HG03469 (cell line): Measurements from ENCODE around the gene INS.
"Not testable (repeated sequence)": the region's sequence is repeated elsewhere in the genome, so short reads cannot be mapped to it uniquely, and the experiment has no call there.

Experiments used
- ATAC-seq: cut with Tn5 transposase; IDR thresholded peaks from one replicate; pipeline ENCODE4 v1.9.1; 2021; ENCODE audit warnings: mild to moderate bottlenecking, moderate library complexity, moderate number of reproducible peaks; ENCODE audit not compliant: unreplicated experiment

Gene INS

DNA sequence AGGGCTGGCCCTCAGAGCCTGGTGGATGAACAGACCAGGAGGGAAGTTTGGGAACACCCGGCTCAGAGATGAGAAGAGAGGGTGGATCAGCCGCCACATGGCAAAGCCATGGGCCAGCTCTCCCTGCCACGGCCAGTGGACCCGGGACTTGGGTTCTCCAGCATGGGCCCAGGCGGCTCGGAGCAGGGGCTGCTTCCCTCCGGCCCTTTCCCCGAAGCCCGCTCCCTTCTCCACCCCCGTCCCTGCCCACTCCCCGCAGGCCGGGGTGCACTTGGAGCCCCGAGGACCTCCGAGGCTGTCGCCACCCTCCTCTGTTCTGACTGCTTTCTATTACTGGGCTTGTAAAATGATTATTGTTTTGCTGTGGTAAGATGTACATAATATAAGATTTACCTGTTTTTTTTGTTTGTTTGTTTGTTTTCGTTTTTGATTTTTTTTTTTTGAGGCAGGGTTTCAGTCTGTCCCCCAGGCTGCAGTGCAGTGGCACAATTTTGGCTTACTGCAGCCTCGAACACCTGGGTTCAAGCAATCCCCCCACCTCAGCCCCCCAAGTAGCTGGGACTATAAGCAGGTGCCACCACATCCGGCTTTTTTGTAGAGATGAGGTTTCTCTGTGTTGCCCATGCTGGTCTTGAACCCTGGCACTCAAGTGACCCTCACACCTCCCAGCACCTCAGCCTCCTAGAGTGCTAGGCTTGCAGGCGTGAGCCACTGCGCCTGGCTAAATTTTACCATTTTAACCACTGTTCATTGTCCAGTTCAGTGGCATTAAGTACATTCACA lies 21.9 kb upstream of the INS start:
- ATAC-seq: no peak

DNA sequence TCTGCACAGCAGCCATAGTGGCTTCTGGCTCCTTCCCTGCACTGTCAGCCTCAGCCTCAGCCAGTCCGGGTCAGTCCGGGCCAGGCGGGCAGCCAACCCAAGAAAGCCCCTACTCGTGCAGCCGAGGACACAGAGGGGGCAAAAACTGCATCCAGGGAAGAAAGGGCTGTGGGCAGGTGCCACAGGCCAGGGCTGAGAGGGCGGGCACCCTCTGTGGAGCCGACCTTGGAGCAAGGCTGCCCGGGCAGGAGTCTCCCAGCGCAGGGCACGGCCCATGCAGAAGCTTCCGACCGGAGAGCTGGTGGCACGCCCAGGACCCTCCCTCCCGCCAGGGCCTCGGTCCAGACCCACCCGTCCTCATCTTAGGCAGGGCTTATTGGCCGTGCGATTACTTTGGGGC lies 21.1 kb upstream of the INS start:
- ATAC-seq: no peak

DNA sequence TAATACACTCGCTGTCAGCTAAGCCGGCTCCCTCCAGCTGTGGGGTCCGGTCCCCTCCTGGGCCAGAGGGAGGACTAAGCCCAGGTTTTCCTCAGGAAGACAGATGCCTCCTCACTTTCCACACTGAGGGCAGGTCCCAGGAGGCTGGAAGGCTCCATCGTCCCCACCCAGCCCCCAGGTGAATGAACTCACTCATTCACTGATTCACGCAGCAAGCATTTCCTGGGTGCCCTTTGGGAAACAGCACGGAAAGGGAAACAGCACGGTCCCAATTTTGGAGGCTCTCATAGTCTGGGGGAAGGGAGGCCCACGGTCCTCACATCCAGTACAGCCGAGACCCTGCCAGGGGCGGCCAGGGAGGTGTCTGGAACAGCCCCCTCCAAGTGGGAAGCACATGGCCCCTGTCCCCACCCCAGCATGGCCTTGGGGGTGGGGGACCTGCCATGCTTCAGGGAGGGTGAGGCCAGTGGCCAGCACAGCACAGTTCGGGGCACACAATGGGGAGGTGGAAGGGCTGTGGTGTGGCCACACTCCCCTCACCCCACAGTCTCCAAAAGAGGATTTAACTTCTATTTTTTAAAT lies 19.9 kb upstream of the INS start:
- no peak for ATAC-seq

DNA sequence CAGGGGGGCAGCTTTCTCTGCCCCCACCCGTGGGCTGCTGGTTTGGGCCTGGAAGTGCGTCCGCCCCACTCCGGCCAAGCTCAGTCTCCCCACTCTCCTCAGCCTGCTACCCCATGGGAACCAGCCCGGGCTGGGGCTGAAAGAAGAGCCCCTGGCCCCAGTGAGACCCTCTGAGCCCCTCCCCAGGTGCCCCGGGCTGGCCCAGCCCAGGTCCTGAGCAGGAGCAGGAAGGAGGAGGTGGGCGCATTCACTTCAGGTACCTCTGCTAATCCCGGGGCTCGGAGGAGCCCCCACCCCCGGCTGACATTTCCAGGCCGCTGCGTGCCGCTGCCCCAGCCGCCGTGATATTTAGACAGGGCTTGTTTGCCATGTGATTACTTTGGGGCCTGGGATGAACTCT lies 19.3 kb upstream of the INS start:
- ATAC-seq: no peak

DNA sequence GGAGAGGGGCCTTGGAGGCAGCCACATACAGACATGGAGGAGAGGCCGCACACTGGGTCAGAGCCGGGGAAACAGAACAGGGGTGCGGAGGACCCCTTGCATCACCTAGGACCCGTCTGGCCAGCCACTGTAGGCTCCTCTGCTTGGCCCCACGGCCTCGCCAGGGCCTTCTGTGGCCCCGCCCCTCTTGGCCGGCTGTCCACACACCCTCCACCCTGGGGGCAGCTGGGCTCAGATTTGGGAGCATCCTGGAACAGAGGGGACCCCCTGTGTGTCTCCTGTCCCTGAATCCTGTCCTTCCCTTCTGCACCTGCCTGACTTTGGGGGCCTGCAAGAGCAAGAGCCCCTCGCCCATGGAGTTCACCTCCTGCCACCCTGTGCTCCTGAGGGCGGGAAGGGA lies 18.5 kb upstream of the INS start:
- no peak for ATAC-seq

DNA sequence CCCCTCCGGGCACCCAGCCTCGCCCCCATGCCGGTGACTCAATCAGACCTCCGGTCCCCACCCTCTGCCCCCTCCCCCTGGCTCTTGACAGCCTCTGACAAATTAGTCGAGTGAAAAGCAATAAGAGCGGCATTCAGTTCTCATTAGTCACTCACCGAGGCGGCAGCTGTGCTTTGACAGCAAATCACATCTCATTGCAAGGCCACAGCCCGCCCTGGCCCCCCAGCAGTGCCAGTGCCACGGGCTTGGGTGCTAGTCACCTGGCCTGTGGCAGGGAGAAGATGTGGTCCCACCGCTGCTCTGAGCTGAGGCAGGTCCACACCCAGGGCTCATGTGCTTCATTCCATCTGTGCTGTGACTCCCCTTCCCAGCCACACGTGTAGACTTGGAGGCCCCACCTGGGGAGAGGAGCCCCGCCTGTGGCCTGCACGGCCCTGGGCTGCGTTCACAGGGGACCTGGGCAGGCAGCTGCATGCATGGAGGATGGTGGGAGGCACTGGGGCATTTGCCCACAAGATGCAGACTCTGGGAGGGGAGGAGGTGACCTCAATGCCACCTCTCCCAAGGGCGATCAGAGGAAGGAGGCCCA lies 18.0 kb upstream of the INS start:
- no peak for ATAC-seq

DNA sequence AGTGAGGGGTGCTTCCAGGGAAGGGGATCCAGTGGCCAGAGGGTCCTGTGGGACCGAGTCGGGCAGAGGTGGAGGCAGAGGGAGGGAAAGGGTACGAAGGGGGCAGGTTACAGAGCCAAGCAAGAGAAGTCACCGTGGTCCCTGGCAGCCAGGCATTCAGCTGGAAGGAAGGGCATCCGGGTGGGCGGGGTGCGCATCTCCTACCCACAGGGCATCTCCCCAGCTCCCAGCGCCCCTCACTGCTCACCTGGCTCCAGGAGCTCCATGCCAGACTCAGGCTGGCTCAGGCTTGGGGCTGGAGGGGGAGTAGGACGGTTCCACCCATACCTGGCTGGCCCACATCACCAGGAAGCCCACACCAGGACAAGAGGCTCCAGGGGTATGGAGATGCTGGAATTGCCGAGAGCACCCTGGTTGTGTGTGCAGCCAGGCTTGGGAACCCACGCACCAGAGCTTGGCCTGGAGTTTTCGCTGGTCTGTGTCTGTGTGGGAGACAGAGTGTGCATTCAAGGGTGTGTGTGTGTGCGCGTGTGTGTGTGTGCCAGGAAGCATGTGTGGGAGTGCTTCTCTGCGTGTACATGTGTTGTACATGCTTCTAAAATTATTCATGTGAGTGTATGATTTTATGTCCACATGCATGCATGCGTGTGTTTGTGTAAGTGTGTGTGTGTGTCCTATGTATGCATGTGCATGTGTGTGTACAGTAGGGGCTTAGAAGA lies 17.2 kb upstream of the INS start:
- not testable (repeated sequence) for ATAC-seq

DNA sequence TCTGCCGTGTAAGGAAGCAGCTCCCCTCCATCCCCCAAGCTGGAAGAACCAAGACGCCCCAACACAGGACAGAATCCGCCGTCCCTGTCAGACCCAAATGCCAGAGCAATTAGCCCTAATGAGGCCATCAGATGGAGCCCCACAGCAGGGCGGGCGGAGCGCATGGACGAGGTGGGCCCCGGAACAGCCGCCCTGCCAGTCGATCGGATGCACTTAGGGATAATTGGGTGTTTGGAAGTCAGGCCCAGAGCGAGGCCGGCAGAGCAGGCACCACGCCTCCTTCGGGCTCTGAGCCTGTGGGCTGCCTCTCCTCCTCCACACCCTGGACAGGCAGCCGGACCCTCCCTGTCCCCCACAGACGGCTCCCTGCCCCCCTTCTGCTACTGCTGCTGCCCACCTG lies 16.1 kb upstream of the INS start:
- no peak for ATAC-seq

DNA sequence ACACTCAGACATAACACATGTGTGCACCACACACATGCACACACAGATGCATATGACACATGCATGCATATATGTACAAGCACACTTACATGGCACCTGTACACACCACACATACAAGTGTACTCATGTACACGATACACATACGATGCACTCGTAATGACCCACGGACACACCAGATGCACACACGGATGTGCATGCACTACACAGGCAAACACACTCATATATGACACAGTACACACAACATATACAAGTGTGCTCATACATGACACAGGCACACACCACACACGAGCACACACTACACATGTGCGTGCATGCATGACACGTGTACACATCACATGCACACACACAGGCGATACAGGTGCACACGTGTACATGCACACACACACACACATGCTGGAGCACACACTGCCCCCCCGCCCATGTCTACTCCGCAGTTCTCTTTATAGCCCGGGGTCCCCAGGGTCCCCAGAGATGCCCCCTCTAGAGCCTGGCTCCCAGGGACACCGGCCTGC lies 15.4 kb upstream of the INS start:
- no peak for ATAC-seq

DNA sequence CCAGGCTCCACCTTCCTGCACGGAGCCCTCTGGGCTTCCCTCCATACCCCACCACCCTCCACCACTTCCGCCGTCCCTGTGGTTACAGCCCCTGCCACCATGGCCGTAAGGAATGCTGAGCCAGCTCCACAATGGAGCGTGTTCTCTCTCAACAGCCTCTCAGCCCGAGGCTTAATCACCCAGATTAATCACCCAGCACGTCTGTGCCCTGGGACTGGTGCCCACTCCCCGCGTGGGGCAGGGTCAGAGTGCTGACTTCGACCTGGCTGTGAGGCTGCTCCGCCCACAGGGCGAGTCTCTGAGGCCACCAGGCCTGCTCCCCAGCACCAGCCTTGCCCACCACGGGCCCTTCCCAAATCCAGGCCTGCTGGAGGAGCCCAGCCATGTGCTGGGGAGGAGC lies 14.7 kb upstream of the INS start:
- ATAC-seq: no peak

DNA sequence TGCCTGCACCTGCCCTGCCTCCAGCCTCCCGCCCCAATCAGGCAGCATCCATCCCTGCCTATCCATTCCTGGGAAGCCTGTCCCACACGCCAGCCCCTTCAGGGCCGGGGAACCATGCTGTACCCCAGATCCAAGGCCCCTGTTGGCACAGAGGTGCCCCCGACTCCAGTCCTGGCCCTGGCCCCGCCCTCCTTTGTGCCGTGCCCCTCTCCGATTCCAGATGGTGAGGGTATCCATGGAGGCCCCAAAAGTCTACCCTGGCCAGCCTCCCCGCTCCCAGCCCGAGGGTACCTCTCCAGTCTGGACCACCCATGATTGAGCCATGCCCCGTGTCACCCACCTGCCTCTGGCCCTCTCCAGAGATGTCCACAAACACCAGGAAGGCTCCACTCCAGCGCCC lies 13.4 kb upstream of the INS start:
- no peak for ATAC-seq

DNA sequence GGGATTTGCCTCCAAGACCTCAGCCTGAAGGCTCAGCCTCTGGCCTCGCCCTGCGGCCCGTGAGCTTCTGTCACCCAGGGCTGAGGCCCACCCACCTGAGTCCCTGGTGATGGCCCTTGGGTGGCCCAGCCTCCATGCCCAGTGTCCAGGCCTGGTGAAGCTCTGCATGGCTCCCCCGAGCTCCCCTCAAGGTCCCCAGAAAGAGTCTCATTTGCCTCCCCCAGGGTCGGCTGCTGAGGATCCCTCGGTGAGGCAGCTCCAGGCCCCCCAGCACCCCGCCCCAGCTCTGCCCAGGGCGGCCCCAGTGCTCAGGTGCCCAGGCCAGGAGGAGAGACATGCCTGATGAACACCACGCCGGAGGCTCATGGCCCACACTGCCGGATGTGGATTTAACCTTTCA lies 12.8 kb upstream of the INS start:
- no peak for ATAC-seq

DNA sequence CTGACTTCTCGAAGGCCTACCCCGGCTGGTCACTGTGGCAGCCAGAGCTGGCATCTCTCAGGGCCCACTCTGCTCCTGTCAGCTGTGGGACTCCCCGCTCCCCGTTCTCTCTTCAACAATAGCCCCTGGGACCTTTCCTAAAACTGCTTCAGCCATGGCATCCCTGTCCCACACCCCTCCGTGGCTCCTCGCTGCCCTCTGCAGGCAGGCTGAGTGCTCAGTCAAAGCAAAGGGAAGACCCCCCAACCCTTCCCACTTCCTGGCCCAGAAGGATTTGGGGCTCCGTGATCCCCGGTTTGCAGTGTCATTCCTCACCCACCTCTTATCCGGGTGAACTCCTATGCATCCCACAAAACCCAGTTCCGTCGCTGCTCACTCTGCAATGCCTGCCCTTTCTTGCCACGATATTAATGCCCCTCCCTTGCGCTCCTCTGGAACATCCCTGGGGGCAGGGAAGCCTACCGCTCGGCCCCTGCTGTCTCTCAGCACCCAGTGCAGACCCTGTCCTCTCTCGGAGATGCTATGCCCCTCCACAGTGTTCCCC lies 12.2 kb upstream of the INS start:
- ATAC-seq: no peak

DNA sequence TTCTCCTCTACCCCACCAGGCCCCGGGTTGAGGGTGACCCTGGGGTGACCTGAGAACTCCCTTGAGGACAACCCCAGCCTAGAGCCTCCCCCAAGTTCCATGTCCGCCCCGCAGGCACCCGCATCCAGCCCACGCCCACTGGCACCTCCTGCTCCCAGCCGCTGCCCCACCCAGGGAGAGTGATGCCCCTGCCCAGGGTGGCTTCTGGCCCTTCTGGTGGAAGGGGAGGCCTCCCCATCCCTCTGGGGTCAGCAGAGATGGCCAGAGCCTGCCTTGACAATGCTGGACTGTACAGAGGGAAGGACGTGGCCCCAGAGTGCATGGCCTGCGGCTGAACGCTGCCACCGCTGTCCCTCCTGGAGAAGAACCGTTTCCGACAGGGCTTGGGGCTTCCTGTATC lies 11.7 kb upstream of the INS start:
- ATAC-seq: no peak

DNA sequence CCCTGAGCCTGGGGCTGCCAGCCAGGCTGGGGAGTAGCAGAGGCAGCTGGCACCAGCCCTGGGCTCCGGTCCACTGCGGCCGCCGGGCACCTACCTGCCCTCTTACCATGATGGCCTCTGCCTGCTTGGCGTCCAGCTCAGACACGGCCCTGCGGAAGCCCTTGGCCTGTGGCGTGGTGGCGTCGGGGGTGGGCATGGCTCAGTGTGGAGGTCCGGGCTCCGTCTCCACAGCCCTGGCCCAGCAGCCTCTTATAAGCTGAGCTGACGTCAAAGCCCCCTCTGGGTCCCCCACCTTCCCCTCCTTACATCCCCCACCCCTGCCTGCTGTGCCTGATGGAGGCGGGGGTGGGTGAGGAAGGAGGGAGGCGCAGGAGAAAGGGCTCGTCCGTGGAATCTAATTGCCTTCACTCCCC lies 10.6 kb upstream of the INS start, which contains the start of gene TH:
Gene TH (minus strand): TSS at position 225 of the 413 bp plus-strand sequence. CDS start 29 bp downstream, at position 196.
- ATAC-seq: no peak

DNA sequence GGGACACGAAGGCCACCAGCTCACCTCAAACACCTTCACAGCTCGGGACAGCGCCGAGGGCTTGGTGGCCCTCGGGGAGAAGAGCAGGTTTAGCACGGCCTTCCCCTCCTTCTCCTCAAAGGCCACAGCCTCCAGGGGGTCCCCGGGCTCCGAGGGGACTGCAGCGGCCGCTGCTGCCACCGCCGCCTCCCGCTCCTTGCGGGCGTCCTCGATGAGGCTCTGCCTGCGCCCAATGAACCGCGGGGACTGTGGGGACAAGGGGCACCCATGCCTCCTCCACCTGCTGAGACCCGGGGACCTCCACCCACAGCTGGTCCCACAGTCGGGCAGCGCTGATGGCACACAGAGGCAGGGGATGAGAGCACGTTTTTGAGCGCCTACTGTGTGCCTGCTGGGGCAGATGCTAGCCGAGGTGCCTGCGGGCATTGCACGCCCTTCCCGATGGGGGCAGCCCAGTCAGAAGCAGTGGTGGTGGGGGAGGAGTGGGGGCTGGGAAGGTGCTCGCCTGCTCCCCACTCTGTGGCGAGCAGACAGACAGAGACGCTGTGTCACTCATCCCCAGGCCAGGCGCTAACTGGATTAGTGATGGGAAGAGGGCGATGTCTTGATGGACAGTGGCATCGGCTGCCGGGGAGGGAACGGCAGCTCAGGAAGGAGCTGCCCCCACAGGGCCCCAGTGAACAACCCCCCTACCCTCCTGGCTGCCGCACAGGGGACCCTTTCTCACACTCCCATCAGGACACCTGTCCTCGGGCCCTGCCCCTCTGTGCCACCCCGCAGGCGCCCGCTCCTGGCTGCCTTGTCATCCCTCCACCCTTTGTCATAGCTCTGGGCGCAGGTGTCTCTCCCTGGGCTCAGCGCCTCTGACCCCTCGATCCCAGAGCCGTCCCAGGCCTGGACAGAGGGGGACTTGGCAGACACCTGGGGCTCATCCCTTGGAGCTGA lies 8.9 kb upstream of the INS start:
- no peak for ATAC-seq

DNA sequence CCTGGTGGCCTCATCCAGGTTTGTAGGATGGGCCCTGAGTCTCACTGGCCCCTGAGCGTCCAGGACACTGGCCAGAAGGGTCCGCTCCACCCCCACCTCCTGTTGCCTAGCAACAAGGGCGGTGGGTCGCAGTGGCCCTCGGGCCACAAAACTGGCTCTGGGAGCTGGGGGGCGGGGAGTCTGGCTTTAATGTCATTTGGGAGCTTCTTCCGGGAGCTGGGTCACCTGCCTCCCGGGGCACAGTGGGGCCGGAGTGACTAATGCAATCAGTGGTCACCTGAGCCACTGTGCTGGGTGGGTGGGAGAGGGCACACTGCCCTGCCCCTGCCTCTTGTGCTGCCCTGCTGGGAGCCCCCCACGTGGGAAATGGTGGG lies 8.0 kb upstream of the INS start:
- no peak for ATAC-seq

DNA sequence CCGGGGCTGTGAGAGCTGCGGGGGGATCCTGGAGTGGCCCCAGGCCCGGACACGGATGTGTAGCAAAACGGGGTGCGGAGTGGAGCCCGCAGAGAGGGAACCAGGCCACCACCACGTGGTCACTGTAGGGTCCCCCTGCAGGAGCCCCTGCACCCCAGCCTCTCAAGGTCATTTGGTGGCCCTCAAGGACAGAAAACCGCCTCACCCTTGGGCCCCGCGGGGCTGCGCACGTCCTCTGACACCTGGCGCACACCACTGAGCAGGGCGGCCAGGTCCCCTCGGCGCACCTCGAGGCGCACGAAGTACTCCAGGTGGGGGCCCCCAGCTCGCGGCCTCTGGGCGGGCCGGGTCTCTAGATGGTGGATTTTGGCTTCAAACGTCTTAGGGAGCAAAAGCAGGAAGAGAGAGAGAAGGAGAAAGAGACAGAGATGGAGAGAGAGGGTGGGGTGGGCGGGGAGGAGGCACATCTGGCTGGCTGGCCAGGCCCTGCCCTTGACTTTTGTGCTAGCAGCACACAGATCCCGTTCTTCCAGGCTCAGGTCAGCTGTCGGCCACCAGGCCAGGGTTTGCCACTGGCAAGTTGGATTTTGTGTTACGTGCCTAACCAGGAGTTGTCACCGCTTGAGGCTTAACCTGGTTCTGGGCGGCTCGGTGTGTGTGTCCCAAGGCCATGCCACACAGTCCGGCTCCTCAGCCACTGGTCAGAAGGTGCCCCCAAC lies 7.4 kb upstream of the INS start:
- ATAC-seq: no peak
